ENCODE data around the gene TBC1D7.

Gene TBC1D7

DNA sequence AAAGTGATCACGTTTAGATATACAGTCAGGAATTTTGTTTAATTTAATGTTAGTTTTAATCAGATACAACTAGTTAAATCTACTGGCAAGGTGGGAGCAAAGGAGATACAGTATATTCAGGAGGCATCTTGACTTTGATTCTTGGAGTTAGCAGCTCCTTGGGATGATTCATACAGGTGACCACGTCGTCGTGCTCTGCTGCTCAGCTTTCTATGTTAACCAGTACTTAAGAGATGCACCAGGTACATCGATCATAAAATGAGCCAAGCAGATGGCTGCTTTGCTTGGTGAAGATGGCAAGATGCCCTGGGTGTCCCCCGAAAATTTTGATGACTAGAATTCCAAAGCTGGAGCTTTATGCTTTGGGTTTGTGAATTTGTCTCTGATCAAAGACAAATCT, 64.7 kb downstream of the TBC1D7 start:
- DNase-seq = no peak

- no peak for DNase-seq
Measured at GRCh38 chr6:13262302-13263230, 65.8 kb downstream of the TBC1D7 start.

DNA sequence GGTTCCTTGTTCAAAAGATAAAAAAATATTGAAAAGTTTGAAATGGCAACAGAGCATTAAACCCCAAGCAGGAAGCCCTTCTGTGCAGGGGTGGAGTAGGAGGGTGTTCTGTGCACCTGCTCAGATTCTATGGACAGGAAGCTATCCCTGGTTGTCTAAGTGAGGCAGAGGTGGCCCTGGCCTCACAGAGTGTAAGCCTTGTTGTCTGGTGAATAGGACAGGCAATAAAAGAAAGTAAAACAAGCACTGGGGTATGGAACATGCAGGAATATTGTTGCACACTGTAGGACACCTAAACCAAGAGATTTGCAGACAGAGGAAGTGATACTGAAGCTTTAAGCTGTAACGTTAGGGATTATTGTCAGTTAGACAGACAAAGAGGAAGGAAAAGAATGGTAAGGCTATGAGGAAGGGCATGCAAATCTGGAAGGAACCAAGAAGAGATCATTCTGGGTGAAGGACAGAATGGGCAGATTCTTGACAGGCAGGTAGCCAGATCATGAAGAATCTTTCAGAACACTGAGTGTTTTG, 66.8 kb downstream of the TBC1D7 start:
- no peak for DNase-seq

GRCh38 chr6:13260831-13261230, 67.5 kb downstream of the TBC1D7 start:
- no peak for DNase-seq

DNA sequence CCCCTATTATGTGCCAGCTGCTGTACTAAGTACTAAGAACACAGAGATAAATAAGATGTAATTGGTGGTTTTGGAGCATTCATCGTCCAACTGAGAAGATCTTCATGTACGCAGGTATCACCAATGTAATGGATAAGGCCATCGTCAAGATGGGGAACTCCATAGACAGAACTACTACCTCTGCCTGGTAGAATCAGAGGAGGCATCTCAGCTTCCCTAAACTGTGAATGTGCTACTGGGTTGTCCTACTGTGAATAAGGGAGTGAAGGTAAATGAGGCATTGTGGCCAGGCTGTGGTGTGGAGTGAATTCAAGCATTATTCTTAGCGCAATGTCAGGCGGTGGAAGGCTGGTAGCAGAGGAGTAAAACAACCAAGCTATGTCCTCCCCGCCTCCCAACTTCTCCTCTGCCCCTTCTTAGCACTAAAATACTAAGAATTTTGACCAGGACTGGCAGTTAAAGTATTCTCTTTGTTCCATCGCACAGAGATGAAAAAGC, 68.2 kb downstream of the TBC1D7 start:
- DNase-seq = no peak

DNA sequence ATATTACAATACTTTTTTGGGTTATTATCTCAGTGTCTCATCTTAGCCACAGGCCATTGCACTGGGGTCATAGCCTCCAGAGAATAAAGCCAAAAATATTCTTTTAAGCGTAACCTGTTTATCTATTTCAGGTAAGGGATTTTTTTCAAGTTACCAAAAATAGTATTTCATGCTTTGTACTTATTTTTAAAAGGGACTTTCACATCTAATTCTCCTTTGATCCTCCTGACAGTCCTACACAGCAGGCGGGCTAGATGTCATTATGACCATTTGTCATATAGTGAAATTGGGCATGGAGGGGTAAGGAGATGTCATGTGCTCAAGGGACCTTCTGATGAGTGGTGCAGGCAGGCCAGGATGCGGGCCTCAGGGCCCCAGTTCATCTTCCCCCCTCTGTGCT, 68.9 kb downstream of the TBC1D7 start:
- DNase-seq = no peak

GRCh38 chr6:13256266-13257001, 71.9 kb downstream of the TBC1D7 start:
- DNase-seq = no peak
